Activated CD8-positive, alpha-beta T cell treated with anti-CD3 and anti-CD28 coated beads for 36 hours (primary cell): Measurements from ENCODE around the gene CASP8. TPM values are rescaled to one million over a fixed set of nuclear protein-coding genes. Genes with fewer than 3 reads are reported as not detected.

ENCODE experiments used
- ATAC-seq: fragments of 200-7000 bp; cut with Tn5 transposase; one replicate; pipeline ENCODE4 v1.10.0; 2021; ENCODE audit warnings: mild to moderate bottlenecking, moderate library complexity
- CTCF ChIA-PET: fragments of 350-600 bp; sonication (Branson Sonifier 250); formaldehyde crosslinking; loops from one replicate; lab custom pipeline; 2021; ENCODE audit warnings: antibody characterized with exemption; lab: Charles Lee
- POLR2A ChIA-PET: fragments of 350-600 bp; sonication (Branson Sonifier 250); formaldehyde crosslinking; loops from one replicate; lab custom pipeline; 2021; ENCODE audit warnings: antibody characterized with exemption; lab: Charles Lee
- DNase-seq: peaks from one replicate; pipeline ENCODE4 v3.0.0-alpha.2; 2020
- H3K27ac Mint-ChIP-seq: one replicate; pipeline ENCODE4 v1.8.0; 2021; ENCODE audit warnings: mild to moderate bottlenecking, mixed read lengths
- H3K27me3 Mint-ChIP-seq: one replicate; pipeline ENCODE4 v1.8.0; 2021; ENCODE audit warnings: mixed read lengths
- H3K36me3 Mint-ChIP-seq: one replicate; pipeline ENCODE4 v1.8.0; 2021; ENCODE audit warnings: low read depth, mixed read lengths
- H3K4me1 Mint-ChIP-seq: one replicate; pipeline ENCODE4 v1.8.0; 2021; ENCODE audit warnings: low read depth, mixed read lengths
- H3K4me3 Mint-ChIP-seq: one replicate; pipeline ENCODE4 v1.8.0; 2021; ENCODE audit warnings: mild to moderate bottlenecking, moderate library complexity, mixed read lengths
- H3K9me3 Mint-ChIP-seq: one replicate; pipeline ENCODE4 v1.8.0; 2021; ENCODE audit warnings: mixed read lengths
- CTCF ChIP-seq: fragments of 200-600 bp; IDR thresholded peaks from one replicate; pipeline ENCODE4 v1.8.0; 2022; ENCODE audit warnings: antibody characterized with exemption, mild to moderate bottlenecking
- intact Hi-C: fragments of 100-400 bp; cut with micrococcal nuclease; formaldehyde crosslinking; loops from one replicate; pipeline ENCODE4 v1.10.0; 2022
- total RNA-seq, 2 experiments: library from RNA; stranded (reverse); gene quantifications; one replicate each; pipeline ENCODE4 v1.2.3, GENCODE V29; 2021

Gene CASP8
- total RNA-seq, 2 experiments from 2014 or later, result 35.2 to 38.4 TPM

- no peak for ATAC-seq
- no peak for TF ChIP-seq CTCF
- ChIA-PET CTCF (interaction anchor here (1.1 to 9.5 kb wide), 6 partner anchors 9 to 82 kb away, joined by 3 to 91 read pairs (median 6); partner anchors contain the start of gene CASP10), POLR2A (interaction anchor here (0.9 to 6.0 kb wide), 6 partner anchors 7 to 148 kb away, joined by 3 to 46 read pairs (median 3); no protein-coding TSS in a partner anchor)
- Mint-ChIP-seq H3K27ac (peak overlapping the region; percentile 80), H3K36me3 (peaks cover 48% of the 10 kb centered on the region), H3K4me1 (peaks cover 78% of the 10 kb centered on the region), H3K27me3 (no peaks in the 10 kb centered on the region), H3K4me3 (peak overlapping the region; percentile 5), H3K9me3 (no peaks in the 10 kb centered on the region)
- no peak for DNase-seq
- intact Hi-C loops, result loop anchor here (5.0 kb wide), 1 partner anchor 98 kb away; no protein-coding TSS in a partner anchor
These were observed 4.3 kb downstream of the CASP8 start for GRCh38 chr2:201264472-201265173.

GRCh38 chr2:201266629-201267028, 6.3 kb downstream of the CASP8 start:
- Mint-ChIP-seq H3K4me3 (no peak overlapping the region), H3K4me1 (peaks cover 76% of the 10 kb centered on the region), H3K27me3 (no peaks in the 10 kb centered on the region), H3K27ac (peak overlapping the region; percentile 75), H3K9me3 (no peaks in the 10 kb centered on the region), H3K36me3 (peaks cover 51% of the 10 kb centered on the region)
- intact Hi-C loops, result no loop called here
- ATAC-seq, result no peak
- ChIA-PET CTCF (interaction anchor here (0.9 to 9.5 kb wide), 3 partner anchors 29 to 33 kb away, joined by 3 to 91 read pairs (median 6); no protein-coding TSS in a partner anchor), POLR2A (no interaction called here)
- no peak for DNase-seq
- no peak for TF ChIP-seq CTCF

- Mint-ChIP-seq H3K36me3 (peaks cover 55% of the 10 kb centered on the region), H3K27ac (peak overlapping the region; percentile 36), H3K27me3 (no peaks in the 10 kb centered on the region), H3K9me3 (no peaks in the 10 kb centered on the region), H3K4me3 (peak overlapping the region; percentile 2), H3K4me1 (peaks cover 79% of the 10 kb centered on the region)
- ATAC-seq, result no peak
- intact Hi-C loops, result no loop called here
- DNase-seq, result peak; percentile 24
- POLR2A ChIA-PET, result interaction anchor here (0.8 to 1.2 kb wide), 3 partner anchors 9 to 34 kb away, joined by 3 to 4 read pairs (median 3); no protein-coding TSS in a partner anchor
- no peak for TF ChIP-seq CTCF
- CTCF ChIA-PET, result interaction anchor here (0.9 to 9.5 kb wide), 3 partner anchors 30 to 34 kb away, joined by 3 to 91 read pairs (median 6); no protein-coding TSS in a partner anchor
These were observed 7.1 kb downstream of the CASP8 start for GRCh38 chr2:201267278-201268030.

- POLR2A ChIA-PET, result interaction anchor here (1.0 to 1.5 kb wide), 3 partner anchors 9 to 36 kb away, joined by 3 to 6 read pairs (median 5); partner anchors contain the start of gene CASP8
- no peaks in the 10 kb centered on the region for H3K27me3 Mint-ChIP-seq
- H3K4me1 Mint-ChIP-seq, result peaks cover 71% of the 10 kb centered on the region
- H3K9me3 Mint-ChIP-seq, result no peaks in the 10 kb centered on the region
- no peak overlapping the region for H3K4me3 Mint-ChIP-seq
- intact Hi-C loops, result no loop called here
- H3K36me3 Mint-ChIP-seq, result peaks cover 71% of the 10 kb centered on the region
- TF ChIP-seq CTCF, result no peak
- ATAC-seq (no peak), DNase-seq (no peak)
- CTCF ChIA-PET, result interaction anchor here (0.9 to 1.7 kb wide), 10 partner anchors 8 to 176 kb away, joined by 3 to 5 read pairs (median 3); partner anchors contain the start of genes CASP8 and FLACC1
- no peak overlapping the region for H3K27ac Mint-ChIP-seq
These were observed 9.4 kb downstream of the CASP8 start for GRCh38 chr2:201269764-201270163.
